NOMO-1 treated with dmso at 0.1 percent for 144 hours (cell line): ENCODE results near the gene CFAP90.

ENCODE experiments used
- DNase-seq: peaks from one replicate; lab custom pipeline; 2025; ENCODE audit not compliant: unreplicated experiment; lab: John Stamatoyannopoulos, UW

The CFAP90 gene

DNA sequence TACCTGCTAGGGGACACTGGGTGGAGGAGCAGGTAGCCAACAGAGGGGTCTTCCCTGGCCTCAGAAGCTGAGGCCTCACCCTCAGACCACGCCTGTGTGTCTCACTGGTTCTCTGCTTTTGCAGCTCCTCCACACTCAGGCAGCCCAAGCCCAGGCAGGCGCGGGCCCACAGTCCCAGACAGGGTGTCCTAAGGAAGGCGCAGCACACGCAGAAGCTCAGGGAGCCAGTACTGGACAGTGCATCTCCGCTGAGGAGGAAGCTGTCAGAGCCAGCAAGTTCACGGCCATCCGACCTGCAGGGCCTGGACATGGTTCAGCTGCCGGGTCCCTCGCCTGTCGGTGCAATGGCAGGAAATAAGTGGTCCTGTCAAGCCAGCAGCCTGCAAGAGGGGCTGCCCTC, 25.3 kb downstream of the CFAP90 start:
- no peak for DNase-seq

DNA sequence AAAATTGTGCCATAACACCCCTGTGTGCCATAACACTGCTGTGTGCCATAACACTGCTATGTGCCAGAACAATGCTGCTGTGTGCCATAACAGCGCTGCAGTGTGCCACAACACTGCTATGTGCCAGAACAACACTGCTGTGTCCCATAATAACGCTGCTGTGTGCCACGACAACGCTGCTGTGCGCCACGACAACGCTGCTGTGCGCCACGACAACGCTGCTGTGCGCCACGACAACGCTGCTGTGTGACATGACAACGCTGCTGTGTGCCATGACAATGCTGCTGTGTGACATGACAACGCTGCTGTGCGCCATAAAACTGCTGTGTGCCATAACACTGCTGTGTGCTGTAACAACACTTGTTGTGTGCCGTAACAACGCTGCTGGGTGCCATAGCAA, 25.9 kb downstream of the CFAP90 start:
- DNase-seq = no peak

DNA sequence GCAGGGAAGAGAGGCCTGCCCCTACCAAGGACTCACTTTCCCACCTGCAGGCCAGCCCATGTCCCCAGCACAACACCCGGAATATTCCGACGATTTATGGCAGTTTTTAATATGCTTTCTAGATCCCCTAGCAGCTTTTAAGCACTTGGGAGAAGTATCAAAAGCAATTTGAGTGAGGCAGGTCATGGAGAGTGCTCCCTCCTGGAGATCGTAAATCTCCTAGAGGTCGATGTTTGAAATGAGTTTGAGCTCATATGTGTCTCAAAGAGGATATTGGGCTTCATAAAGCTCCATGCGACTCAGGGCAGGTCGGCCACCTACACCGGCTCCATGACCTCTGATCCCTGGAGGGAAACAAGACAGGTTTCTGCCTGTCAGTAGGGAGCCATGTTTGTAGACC, 27.3 kb downstream of the CFAP90 start:
- no peak for DNase-seq

DNA sequence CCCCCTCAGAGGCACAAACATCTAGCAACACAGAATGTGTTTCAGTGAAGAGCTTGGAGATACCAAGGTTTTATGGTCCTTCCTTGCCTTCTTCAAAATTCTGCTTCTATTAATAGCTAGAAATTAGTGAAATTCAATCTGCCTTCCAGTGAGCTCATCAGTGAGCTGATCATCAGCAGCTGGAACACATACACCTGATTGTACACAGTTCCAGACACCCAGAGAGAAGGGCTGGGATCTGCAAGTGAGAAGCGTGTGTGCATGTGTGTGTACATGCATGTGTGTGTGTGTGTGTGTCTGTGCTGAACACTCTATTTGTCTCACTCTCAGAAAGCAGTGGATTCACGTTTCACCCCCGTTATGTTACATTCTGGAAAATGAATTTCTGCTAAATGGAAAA, 28.5 kb downstream of the CFAP90 start:
- DNase-seq = no peak

DNA sequence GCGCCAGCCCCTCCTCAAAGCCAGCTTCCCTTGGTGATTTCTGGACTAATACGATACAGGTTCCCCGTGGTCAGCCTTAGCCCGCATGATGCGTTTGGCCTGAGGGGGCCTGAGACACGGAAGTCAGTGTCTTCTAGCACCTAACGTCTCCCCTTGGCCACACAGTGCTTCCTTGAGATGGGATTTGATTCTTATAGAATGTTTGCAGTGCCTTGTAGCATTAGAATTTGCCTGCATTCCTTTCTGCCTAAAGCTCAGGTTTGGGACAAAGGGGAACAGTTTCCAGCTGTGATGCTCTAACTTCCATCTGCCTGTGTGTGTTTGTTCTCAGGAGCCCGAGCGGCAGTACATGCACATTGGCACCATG, 34.4 kb downstream of the CFAP90 start:
- no peak for DNase-seq

DNA sequence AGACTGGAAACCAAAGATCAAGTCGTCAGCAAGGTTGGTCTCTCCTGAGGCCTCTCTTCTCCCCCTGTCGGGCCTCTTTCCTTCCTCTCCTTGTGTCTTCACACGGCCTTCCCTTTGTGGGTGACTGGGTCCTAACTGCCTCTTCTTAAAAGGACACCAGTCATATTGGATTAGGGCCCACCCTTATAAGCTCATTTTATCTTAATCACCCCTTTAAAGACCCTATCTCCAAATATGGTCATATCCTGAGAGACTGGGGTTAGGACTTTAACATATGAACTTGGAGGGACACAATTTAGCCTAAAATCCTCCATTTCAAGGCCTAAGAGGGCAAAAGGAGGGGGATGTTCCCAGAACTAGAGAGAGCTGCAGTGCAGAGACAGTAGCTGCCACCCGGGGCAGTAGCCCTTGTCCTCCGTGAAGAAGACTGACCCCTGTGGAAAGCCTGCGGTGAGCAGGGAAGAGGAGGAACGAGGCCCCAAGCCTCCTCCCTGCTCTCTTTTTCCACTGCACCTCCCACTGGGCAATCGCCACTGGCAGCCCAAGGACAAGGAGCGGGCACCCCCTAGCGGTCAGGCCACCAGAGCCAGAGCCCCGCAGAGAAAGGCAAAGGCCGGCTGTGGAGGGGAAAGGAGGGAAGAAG, 34.9 kb downstream of the CFAP90 start:
- peak; percentile 95 for DNase-seq

DNA sequence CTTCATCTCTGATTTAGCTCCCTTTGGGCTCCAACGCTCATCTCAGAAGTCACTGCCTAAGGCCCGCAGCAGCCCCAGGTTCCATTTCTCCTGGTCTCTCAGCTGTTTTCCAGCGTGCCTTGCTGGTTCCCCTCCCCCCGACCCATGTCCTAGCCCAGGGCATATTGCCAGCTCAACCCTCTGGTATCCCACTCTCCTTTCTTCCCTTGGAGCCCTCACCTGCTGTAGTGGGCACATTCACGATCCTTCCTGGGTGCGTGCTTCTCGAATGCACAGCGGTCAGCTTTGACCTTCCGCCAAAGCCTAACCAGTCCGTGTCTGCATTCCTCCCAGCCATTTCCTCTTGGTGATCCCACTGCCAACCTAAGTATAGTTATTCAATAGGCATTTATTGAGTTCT, 36.1 kb downstream of the CFAP90 start:
- no peak for DNase-seq

DNA sequence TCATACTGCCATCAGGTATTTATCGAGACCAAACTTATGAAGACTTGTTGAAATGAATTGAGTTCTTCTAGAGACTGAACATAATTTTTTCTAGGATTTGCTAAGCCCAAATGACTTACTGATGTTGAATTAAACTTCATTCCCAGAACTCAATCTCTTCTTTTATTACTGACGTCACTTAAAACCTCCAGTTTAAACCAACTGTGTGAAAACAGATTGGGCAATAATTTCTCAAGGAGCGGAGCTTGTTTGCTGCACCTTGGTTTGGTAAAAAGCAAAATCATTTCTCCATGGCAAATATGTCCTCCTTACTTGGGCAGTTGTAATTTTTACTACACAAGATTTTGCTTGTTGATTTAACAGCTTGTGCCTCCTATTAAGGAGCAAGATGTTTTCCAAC, 37.4 kb downstream of the CFAP90 start:
- DNase-seq = no peak

DNA sequence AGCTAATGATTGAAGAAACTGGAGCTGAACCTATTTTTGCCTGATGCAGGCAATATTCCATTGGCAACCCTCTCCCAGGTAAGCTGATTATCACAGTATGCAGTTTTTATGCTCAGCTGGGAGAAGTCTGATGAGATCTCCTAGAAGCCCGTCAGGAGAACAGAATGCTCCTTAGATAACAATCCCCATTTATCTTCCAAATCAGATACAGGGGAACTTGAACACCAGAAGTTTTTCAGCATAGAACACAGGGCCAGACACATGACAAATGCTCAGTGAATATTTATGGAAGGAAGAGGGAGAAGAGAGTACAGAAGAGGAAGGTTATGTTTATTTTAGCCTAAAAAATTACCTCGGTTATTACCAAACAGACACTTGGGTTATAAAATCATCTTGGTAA, 37.9 kb downstream of the CFAP90 start:
- no peak for DNase-seq

DNA sequence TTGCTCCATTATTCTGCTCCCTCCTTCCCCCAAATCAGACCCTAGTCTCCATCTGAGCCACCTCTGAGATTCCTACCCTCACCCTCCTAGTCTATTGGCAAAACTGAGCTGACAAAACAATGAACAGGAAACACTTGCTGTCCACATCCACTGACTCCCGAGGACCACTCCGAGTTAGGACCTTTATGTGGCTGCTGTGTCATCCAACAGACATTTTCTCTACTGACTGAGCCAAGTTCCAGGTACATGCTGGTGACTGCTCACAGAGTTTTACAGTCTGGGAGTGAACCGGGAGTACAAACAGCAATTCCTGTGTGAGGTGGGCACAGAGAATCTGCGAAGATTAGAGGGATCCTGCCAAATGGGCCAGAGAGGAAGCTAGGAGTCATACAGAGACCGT, 39.2 kb downstream of the CFAP90 start:
- DNase-seq = no peak

DNA sequence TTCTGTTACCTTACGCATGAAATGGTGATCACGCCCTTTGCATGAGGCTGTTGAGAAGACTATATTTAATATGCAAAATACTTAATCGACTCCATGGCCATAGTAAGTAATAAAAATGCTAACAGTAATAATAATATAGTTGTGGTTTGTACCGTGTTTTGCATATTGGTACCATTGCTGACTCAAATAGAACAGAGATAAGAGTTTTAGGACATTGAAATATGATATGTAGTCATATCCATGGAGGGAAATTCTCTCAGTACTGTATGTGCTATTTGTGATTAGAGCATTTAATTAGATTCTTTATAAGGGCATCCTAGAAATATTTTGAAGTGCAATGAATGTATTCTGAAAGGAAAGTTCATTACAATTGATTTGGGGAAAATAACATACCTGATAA, 41.9 kb downstream of the CFAP90 start:
- no peak for DNase-seq

DNA sequence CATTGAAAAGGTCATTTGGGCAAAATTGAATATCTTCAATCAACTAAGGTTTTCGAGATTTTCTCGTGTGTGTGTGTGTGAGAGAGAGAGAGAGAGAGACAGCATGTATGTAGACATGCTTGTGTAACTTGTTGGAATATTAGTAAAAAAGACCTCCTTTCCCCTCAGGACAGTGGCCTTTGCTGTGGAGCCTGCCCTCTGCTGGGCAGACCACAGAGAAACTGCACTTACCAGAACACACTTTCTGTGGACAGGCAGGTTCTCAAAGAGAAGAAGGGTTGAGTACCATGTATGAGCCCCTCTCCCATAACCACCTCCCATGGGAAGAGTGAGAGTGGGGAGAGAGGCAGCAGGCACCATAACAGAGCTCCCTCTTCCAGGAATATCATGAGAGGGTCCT, 45.6 kb downstream of the CFAP90 start:
- no peak for DNase-seq

DNA sequence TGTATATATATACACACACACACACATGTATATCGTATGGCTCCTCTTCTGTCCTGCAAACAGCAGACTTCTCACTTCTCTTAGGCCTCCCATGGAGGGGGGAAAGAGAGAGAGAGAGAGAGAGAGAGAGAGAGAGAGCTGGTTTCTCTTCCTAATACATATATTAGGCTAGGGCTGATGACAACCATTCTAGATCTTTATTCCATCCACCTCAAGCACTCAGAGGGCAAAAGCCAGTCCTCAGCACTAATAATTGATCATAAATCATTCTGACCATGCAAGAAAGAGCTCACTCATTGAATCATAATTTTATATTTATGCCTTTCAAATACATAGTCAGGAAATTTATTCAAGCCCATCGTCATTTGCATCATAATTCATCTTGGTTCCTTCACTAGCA, 47.0 kb downstream of the CFAP90 start:
- DNase-seq = no peak

DNA sequence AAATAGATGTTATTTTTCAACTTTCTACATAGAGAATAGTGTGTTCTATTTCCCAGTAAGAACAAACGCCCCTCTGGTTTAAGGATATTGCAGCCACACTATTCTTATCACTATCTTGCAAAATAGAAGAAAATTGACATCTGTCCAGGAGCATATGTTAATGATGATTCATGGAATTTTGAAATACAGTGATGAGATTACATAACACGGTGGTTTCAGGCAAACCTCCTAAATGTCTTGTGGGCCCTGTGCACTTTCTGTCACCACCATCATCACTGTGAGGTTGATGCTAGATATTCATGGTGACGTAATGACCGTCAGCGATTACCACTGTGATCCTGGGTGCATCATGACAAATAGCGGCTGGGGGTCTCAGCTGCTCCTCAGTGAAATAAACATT, 48.1 kb downstream of the CFAP90 start:
- peak; percentile 63 for DNase-seq

DNA sequence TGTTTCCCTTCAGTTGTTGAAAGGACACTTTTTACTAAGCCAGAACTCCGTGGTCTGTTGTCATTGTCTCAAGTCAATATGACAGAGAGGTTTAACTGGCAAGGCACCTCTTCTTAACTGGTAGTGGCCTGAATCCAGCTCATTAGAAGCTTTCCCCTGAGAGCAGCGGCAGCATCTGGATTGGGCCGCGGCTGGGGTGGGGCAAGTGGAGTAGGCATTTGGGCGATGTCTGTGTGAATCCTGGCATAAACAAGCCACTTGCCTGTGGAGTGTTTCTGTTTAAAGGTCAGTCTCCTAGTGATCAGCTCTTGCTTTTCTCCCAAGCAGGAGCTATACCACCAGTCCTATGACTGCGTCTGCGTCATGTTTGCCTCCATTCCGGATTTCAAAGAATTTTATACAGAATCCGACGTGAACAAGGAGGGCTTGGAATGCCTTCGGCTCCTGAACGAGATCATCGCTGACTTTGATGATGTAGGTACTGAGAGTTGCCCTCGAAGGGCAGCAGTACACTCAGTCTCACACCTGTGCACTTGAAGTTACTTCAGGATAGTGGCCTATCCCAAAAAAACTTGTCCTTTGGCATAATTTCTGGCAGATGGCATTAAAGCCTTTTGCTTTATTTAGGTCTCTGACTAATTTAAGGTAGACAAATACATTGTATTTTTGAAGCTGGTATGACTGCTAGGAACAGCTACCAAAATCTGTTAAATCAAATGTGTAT, 48.9 kb downstream of the CFAP90 start:
- no peak for DNase-seq

DNA sequence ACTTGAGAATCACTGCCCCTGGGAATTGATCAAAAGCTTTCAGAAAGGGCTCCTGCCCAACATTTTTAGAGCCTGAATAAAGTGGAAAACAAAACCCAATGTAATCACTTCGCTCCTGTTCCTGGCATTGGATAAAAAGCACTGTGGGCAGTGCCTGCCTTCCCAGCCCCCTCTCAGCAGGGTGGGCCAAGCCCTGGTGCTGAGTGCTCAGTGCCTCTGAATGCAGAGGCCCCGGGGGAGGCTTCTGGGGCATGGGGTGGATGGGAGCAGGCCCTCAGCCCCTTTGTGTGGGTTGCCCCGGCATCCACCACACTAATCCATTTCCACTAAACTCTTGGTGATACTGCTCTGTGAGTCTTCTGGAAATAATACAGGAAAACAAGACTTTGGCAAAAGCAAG, 55.6 kb downstream of the CFAP90 start:
- no peak for DNase-seq

DNA sequence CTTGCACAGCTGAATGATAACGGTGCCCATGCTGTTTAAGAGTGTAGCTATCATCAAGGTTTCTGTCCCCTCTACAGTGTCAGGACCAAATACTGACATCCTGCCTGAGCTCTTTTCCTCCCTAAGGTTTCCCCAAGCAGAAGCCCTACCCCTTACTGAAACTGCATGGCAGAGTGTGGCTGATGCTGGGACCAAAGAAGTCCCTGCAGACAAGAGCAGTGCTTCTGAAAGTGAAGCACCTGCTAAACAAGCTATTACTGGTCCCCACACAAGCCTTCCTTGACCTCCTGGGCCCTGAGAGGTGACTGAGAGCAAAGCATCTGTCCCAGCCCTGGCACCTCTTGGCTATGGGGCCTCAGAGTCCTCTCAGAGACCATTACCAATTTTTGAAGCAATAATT, 56.1 kb downstream of the CFAP90 start:
- no peak for DNase-seq

DNA sequence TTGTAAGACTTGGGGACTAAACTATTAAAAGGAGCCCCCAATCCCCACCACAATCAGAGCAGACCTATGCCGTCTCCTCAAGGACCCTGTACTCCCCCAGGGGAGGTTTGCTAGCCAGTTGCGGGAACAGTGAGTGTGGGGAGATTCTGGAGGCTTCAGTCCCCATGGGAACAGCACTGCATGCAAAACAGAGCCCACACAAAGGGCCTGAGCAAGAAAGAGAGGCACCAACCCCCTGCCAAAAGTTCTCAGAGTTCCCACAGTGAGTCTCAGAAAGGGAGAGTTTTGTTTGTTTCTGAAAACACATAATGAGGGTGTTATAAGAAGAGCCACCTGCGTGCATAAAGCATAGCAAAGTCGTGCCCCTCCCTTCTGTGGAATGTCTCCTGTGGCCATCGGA, 56.6 kb downstream of the CFAP90 start:
- DNase-seq = no peak

DNA sequence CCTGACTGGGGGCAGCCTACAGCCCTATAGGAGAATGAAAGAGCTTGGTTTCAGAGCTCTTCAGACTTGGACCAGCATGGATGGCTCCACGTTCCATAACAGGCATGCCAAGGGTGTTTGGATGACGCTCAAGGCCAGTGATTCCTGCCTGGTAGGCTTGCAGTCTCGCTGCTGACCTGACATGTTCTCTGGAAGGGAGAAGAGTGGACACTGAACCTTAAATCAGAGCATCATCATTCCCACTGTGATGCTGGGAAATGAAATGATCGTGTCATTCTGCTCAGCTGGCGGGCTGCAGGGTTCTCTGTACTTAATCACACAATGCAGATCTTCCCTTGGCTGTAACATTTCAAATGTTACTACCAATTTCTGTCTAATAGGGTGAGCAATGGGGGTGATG, 57.0 kb downstream of the CFAP90 start:
- DNase-seq = no peak

DNA sequence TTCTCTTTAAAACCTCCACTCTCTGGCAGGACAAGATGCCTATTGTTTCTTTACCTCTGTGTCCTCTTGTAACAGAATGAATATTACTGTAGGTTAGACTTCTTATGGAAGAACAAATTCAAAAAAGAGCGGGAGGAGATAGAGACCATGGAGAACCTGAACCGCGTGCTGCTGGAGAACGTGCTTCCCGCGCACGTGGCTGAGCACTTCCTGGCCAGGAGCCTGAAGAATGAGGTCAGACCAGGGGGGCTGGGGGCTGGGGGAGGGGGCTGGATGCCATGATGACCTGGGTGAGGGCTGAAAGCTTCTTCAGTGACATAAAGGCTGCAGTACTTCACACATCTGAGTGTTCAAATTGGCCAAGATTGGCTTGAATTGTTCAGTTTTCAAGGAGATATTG, 61.4 kb downstream of the CFAP90 start:
- DNase-seq = no peak

DNA sequence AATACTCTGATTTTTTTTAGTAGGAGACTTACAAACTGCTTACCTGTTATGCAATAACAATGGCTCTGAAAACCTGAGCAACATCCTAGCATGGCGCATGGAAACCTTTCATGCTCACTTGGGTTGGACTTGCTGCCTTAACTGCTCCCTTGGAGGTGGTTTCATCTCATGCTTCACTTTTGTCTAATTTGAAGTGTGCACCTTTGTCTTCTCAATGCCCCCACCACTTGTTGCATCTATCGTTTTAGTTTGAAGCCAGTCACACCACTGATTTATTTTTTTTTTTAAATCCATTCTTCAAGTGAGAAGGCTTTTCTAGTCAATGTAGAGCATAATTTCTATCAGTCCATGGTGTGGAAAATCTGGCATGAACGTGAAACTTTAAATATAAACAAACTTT, 63.2 kb downstream of the CFAP90 start:
- no peak for DNase-seq

DNA sequence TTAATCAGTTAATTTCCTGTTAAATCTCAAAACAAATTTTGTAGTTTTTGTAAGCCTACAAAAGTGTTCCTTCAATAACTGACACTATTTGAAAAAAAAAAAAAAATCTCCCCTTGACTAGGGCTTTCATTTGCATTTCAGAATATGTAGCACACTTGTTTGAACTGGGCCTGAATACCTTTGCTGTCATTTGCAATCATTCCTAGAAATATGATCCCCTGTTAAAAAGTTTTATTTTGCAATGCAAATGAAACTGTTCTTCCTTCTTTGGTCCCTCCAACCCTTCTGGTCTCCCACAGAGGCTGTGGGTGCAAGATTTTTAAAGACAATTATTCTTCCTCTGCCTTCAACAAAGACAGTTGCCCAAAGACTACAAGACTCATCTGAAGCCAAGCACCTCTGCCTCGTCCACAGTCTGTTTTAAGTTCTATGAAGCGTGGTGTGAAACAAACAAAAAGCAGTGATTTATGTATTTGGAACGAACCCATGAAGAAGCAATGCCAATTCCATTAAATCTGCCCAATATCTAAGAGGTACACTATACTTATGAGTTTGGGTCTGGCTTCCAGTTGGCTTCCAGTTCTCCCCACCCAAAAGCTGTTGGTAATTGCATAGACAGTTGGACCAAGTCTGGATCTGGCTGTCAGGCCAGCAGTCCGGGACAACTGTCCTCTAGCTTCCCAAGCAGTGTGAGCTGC, 66.1 kb downstream of the CFAP90 start:
- no peak for DNase-seq

DNA sequence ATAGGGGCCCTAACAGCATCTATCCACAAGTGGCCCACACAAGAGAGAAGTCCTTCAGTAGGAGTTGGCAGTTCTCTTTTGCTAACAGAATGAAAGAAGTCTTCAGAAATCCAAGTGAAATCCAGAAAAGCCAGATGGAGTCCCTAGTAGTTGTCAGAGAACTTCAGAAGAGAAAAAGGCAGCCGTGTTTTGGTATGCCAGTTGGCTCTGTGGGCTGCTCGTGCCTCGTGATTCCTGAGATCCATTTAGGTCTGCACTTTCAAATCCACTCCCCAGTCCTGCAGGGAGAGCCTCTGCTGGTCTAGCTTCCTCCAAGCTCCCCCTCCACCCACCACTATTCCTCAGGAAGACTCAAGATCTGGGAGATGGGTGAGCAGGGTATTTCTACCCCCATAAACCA, 69.0 kb downstream of the CFAP90 start:
- DNase-seq = no peak
